Karpas-422 (cell line): Measurements from ENCODE around the gene CLK3. TPM values are rescaled to one million over a fixed set of nuclear protein-coding genes. Genes with fewer than 3 reads are reported as not detected.
"Not testable (repeated sequence)": the region's sequence is repeated elsewhere in the genome, so short reads cannot be mapped to it uniquely, and the experiment has no call there.

Source experiments
- DNase-seq: peaks from one replicate; pipeline ENCODE4 v3.0.0-alpha.2; 2015
- H2AFZ ChIP-seq: fragments of 200-600 bp; sonication (generic); 2 replicates; pipeline ENCODE4 v1.6.1; 2014; ENCODE audit warnings: antibody characterized with exemption, low read length, mixed read lengths
- H3K27ac ChIP-seq: fragments of 200-600 bp; sonication (generic); 2 replicates; pipeline ENCODE4 v1.5.1; 2014; ENCODE audit warnings: mild to moderate bottlenecking, low read length, moderate library complexity
- H3K27me3 ChIP-seq: fragments of 200-600 bp; sonication (generic); 2 replicates; pipeline ENCODE4 v1.6.1; 2014; ENCODE audit warnings: low read length, mixed read lengths
- H3K36me3 ChIP-seq: fragments of 200-600 bp; sonication (generic); 2 replicates; pipeline ENCODE4 v1.6.1; 2014; ENCODE audit warnings: low read length, mixed read lengths; ENCODE audit not compliant: insufficient read depth
- H3K4me1 ChIP-seq: fragments of 200-600 bp; sonication (generic); 2 replicates; pipeline ENCODE4 v1.6.1; 2014; ENCODE audit warnings: mild to moderate bottlenecking, low read length, mixed read lengths
- H3K4me2 ChIP-seq: fragments of 200-600 bp; sonication (generic); 2 replicates; pipeline ENCODE4 v1.6.1; 2014; ENCODE audit warnings: low read length, low read depth, mild to moderate bottlenecking; ENCODE audit not compliant: poor library complexity, severe bottlenecking
- H3K4me3 ChIP-seq: fragments of 200-600 bp; sonication (generic); 2 replicates; pipeline ENCODE4 v1.5.1; 2014; ENCODE audit warnings: mild to moderate bottlenecking, antibody characterized with exemption, low read length, mixed read lengths
- H3K79me2 ChIP-seq: fragments of 200-600 bp; sonication (generic); 2 replicates; pipeline ENCODE4 v1.6.1; 2014; ENCODE audit warnings: mild to moderate bottlenecking, low read length, mixed read lengths
- H3K9ac ChIP-seq: fragments of 200-600 bp; sonication (generic); 2 replicates; pipeline ENCODE4 v1.6.0; 2014; ENCODE audit warnings: low read length
- H3K9me2 ChIP-seq: fragments of 200-600 bp; sonication (generic), shearing (Covaris generic); replicated peaks from 2 replicates; pipeline ENCODE4 v1.6.0; 2014; ENCODE audit warnings: mild to moderate bottlenecking, low read length, moderate library complexity; ENCODE audit not compliant: insufficient read depth
- H3K9me3 ChIP-seq: fragments of 300-700, 200-600 bp; sonication (generic); 2 replicates; pipeline ENCODE4 v1.6.1; 2014; ENCODE audit warnings: low read length, mixed read lengths
- H4K20me1 ChIP-seq: fragments of 200-600 bp; sonication (generic); 2 replicates; pipeline ENCODE4 v1.6.1; 2014; ENCODE audit warnings: mild to moderate bottlenecking, antibody characterized with exemption, low read length, low read depth; ENCODE audit not compliant: insufficient read depth
- total RNA-seq: library from RNA; depleted of rRNA; stranded (reverse); fragments of >200 nt; shearing (Covaris generic); gene quantifications from 2 replicates; pipeline ENCODE4 v1.2.3, GENCODE V29; 2014; ENCODE audit warnings: low replicate concordance

CLK3 gene
- total RNA-seq, 1 experiment from 2014 or later, result 114 TPM

DNA sequence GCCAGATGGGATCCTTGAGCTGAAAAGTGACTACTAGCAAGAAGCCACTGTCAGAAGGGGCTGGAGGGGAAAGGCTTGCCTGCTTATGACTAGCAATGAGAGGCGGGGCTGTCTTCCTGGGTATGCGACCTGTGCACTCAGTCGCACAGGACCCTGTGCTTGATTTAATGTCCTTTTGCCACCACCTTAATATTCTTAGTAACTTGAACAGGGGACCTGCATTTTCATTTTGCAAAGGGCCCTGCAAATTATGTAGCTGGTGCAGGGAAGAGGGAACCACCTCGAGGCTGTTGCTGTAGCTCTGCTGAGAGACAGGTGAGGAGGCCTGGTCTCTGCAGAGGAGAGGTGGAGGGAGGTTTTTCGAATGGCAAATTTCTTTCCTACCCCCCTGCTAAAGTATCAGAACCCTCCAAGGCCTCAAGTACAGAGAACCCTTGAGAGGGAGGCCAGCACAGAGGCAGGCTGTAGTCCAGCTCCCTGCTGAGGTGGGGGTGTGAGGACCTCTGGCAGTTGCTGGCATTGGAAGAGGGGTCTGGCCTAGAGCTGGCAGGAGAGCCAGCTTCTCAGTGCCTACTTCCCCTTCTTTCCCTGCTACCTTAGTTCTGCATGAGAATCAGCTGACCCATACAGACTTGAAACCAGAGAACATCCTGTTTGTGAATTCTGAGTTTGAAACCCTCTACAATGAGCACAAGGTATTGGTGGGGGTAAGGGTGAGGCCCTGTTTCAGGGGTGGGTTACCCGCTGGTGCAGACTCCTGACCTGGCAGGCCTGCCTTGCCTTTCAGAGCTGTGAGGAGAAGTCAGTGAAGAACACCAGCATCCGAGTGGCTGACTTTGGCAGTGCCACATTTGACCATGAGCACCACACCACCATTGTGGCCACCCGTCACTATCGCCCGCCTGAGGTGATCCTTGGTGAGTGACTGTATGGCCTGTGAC, 11.4 kb downstream of the CLK3 start:
- Histone ChIP-seq H4K20me1 (peaks cover 35% of the 10 kb centered on the region), H3K4me2 (no peak overlapping the region), H3K79me2 (peaks cover 16% of the 10 kb centered on the region), H3K9ac (peak overlapping the region; percentile 34; the same call in 1 of the 2 replicates), H3K27ac (peak overlapping the region; percentile 48), H3K9me2 (no peaks in the 10 kb centered on the region), H2AFZ (no peak overlapping the region), H3K4me3 (no peak overlapping the region), H3K27me3 (no peaks in the 10 kb centered on the region), H3K9me3 (no peaks in the 10 kb centered on the region), H3K4me1 (peaks cover 36% of the 10 kb centered on the region), H3K36me3 (peaks cover 42% of the 10 kb centered on the region; the same call in 1 of the 2 replicates)
- DNase-seq, result peak; percentile 66

GRCh38 chr15:74627766-74628165, 12.1 kb downstream of the CLK3 start:
- Histone ChIP-seq H3K79me2 (peaks cover 8% of the 10 kb centered on the region), H3K4me3 (no peak overlapping the region), H3K27me3 (no peaks in the 10 kb centered on the region), H3K27ac (peak overlapping the region; percentile 48; the same call in 1 of the 2 replicates), H3K9me2 (no peaks in the 10 kb centered on the region), H3K36me3 (peaks cover 39% of the 10 kb centered on the region; the same call in 1 of the 2 replicates), H2AFZ (no peak overlapping the region), H3K4me2 (no peak overlapping the region), H3K9me3 (no peaks in the 10 kb centered on the region), H3K9ac (no peak overlapping the region), H3K4me1 (peaks cover 36% of the 10 kb centered on the region), H4K20me1 (peaks cover 27% of the 10 kb centered on the region)
- DNase-seq, result no peak

DNA sequence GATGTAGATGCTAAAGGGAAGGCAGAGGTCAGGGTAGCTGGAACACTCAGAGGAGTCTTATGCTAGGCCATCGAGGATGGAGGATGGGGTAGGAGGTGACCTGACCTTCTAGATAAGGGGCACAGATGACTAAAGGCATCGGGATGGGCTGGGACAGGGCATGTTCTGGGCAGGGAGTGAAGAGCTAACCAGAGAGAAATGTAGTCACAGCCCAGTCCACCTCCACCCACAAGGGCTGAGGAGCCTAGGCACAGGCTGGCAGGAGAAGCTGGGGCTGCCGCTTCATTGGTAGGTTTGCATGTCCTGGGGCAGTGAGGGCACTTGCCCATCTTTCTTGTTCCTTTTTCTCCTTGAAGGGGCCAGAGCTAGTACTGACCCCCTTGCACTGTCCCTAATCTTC, 12.6 kb downstream of the CLK3 start:
- no peaks in the 10 kb centered on the region for H3K9me3 ChIP-seq
- H3K79me2 ChIP-seq, result peaks cover 4% of the 10 kb centered on the region; the same call in 1 of the 2 replicates
- peak overlapping the region; percentile 48; the same call in 1 of the 2 replicates for H3K27ac ChIP-seq
- H3K4me2 ChIP-seq, result no peak overlapping the region
- no peak overlapping the region for H3K4me3 ChIP-seq
- DNase-seq, result no peak
- H3K9ac ChIP-seq, result no peak overlapping the region
- H2AFZ ChIP-seq, result no peak overlapping the region
- H3K4me1 ChIP-seq, result peaks cover 36% of the 10 kb centered on the region
- H3K27me3 ChIP-seq, result no peaks in the 10 kb centered on the region
- no peaks in the 10 kb centered on the region for H3K9me2 ChIP-seq
- H4K20me1 ChIP-seq, result peaks cover 26% of the 10 kb centered on the region
- H3K36me3 ChIP-seq, result peaks cover 39% of the 10 kb centered on the region; the same call in 1 of the 2 replicates

DNA sequence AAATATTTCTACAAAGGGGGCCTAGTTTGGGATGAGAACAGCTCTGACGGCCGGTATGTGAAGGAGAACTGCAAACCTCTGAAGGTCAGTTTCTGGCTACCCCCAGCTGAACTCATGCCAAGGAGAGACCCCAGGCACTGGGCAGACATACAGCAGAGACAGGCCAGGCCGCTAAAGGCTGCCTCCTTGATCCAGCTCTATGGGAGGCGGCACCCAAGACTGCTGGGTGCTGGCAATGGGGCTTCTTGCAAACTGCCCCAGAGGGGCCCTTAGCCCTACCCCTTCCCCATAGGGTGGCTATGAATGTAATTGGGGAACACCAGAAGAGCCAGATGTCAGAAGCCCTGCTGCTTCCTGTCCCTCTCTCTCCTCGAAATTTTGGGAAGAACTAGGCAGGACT, 13.3 kb downstream of the CLK3 start:
- Histone ChIP-seq H3K4me1 (peaks cover 36% of the 10 kb centered on the region), H2AFZ (no peak overlapping the region), H3K9me2 (no peaks in the 10 kb centered on the region), H3K27me3 (no peaks in the 10 kb centered on the region), H3K9ac (0 out of 2 replicates have a peak overlapping the region, but pooled peaks have one; percentile 8), H3K9me3 (no peaks in the 10 kb centered on the region), H3K27ac (no peak overlapping the region), H3K4me3 (no peak overlapping the region), H3K4me2 (no peak overlapping the region), H4K20me1 (peaks cover 21% of the 10 kb centered on the region), H3K36me3 (peaks cover 38% of the 10 kb centered on the region; the same call in 1 of the 2 replicates), H3K79me2 (no peaks in the 10 kb centered on the region; the same call in 1 of the 2 replicates)
- DNase-seq, result no peak

DNA sequence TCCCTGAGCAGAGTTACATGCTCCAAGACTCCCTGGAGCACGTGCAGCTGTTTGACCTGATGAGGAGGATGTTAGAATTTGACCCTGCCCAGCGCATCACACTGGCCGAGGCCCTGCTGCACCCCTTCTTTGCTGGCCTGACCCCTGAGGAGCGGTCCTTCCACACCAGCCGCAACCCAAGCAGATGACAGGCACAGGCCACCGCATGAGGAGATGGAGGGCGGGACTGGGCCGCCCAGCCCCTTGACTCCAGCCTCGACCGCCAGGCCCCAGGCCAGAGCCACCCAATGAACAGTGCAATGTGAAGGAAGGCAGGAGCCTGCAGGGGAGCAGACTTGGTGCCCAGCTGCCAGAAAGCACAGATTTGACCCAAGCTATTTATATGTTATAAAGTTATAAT, 14.1 kb downstream of the CLK3 start:
- peaks cover 30% of the 10 kb centered on the region; the same call in 1 of the 2 replicates for H3K36me3 ChIP-seq
- not testable (repeated sequence) for H3K9me3 ChIP-seq, H3K79me2 ChIP-seq, H3K9me2 ChIP-seq, H3K9ac ChIP-seq, H2AFZ ChIP-seq, H3K4me2 ChIP-seq, H3K27me3 ChIP-seq, DNase-seq, H3K4me3 ChIP-seq
- H3K4me1 ChIP-seq, result peaks cover 36% of the 10 kb centered on the region
- peaks cover 19% of the 10 kb centered on the region; the same call in 1 of the 2 replicates for H4K20me1 ChIP-seq
- H3K27ac ChIP-seq, result peak overlapping the region; percentile 61

GRCh38 chr15:74630284-74631086, 14.8 kb downstream of the CLK3 start:
- Histone ChIP-seq H4K20me1 (peaks cover 19% of the 10 kb centered on the region; the same call in 1 of the 2 replicates), H3K9me2 (no peaks in the 10 kb centered on the region), H2AFZ (no peak overlapping the region), H3K4me2 (no peak overlapping the region), H3K27me3 (no peaks in the 10 kb centered on the region), H3K79me2 (no peaks in the 10 kb centered on the region; the same call in 1 of the 2 replicates), H3K9me3 (no peaks in the 10 kb centered on the region), H3K4me1 (peaks cover 36% of the 10 kb centered on the region), H3K36me3 (peaks cover 30% of the 10 kb centered on the region; the same call in 1 of the 2 replicates), H3K9ac (peak overlapping the region; percentile 35), H3K27ac (peak overlapping the region; percentile 61), H3K4me3 (no peak overlapping the region)
- DNase-seq, result peak; percentile 83

- Histone ChIP-seq H3K9me2 (no peaks in the 10 kb centered on the region), H3K79me2 (no peaks in the 10 kb centered on the region; the same call in 1 of the 2 replicates), H3K27me3 (no peaks in the 10 kb centered on the region), H3K27ac (peak overlapping the region; percentile 61), H3K4me3 (no peak overlapping the region), H3K9me3 (no peaks in the 10 kb centered on the region), H3K4me1 (peaks cover 34% of the 10 kb centered on the region), H4K20me1 (peaks cover 16% of the 10 kb centered on the region; the same call in 1 of the 2 replicates), H3K36me3 (peaks cover 33% of the 10 kb centered on the region; the same call in 1 of the 2 replicates), H3K9ac (peak overlapping the region; percentile 20; the same call in 1 of the 2 replicates), H2AFZ (no peak overlapping the region), H3K4me2 (no peak overlapping the region)
- no peak for DNase-seq
These were observed 15.4 kb downstream of the CLK3 start for GRCh38 chr15:74631087-74631385.
